SK-N-SH treated with all-trans-retinoic acid at 6 μM for 48 hours (cell line): Measurements from ENCODE around the gene DROSHA.

ENCODE experiments used
- ATAC-seq: fragments of 200-7000 bp; cut with Tn5 transposase; 3 replicates; pipeline ENCODE4 v1.9.1; 2020; ENCODE audit warnings: mild to moderate bottlenecking, moderate library complexity
- ARNTL ChIP-seq: fragments of 450-650 bp; formaldehyde crosslinking; IDR thresholded peaks from 2 replicates; pipeline ENCODE4 v1.5.0; 2020; ENCODE audit warnings: low read depth, mild to moderate bottlenecking, moderate library complexity, borderline replicate concordance
- BACH2 ChIP-seq: fragments of 250-450 bp; sonication (Bioruptor Pico); IDR thresholded peaks from 2 replicates; pipeline ENCODE4 v1.9.0; 2021; ENCODE audit warnings: mild to moderate bottlenecking, borderline replicate concordance
- CREB5 ChIP-seq: fragments of 250-450 bp; sonication (Bioruptor Pico); IDR thresholded peaks from 2 replicates; pipeline ENCODE4 v1.5.1; 2020; ENCODE audit warnings: low read depth, mild to moderate bottlenecking, moderate library complexity
- ESRRG ChIP-seq: fragments of 250-450 bp; sonication (Bioruptor Pico); IDR thresholded peaks from 2 replicates; pipeline ENCODE4 v1.6.1; 2021; ENCODE audit warnings: mild to moderate bottlenecking
- GLIS3 ChIP-seq: fragments of 250-450 bp; sonication (Bioruptor Pico); IDR thresholded peaks from 2 replicates; pipeline ENCODE4 v1.5.0; 2020; ENCODE audit warnings: mild to moderate bottlenecking, moderate library complexity
- ISL1 ChIP-seq: fragments of 250-450 bp; sonication (Bioruptor Pico); IDR thresholded peaks from 2 replicates; pipeline ENCODE4 v2.1.2; 2022; ENCODE audit warnings: mild to moderate bottlenecking, moderate library complexity
- OSR1 ChIP-seq: fragments of 250-450 bp; sonication (Bioruptor Pico); IDR thresholded peaks from 2 replicates; pipeline ENCODE4 v1.8.0; 2022; ENCODE audit warnings: moderate library complexity, mild to moderate bottlenecking, inconsistent platforms
- POU6F1 ChIP-seq: fragments of 250-450 bp; sonication (Bioruptor Pico); IDR thresholded peaks from 2 replicates; pipeline ENCODE4 v1.8.0; 2021; ENCODE audit warnings: low read depth, mild to moderate bottlenecking, moderate library complexity, borderline replicate concordance
- RARB ChIP-seq: fragments of 250-450 bp; sonication (Bioruptor Pico); IDR thresholded peaks from 2 replicates; pipeline ENCODE4 v1.8.0; 2021; ENCODE audit warnings: mild to moderate bottlenecking, moderate library complexity
- SNAI2 ChIP-seq: fragments of 250-450 bp; sonication (Bioruptor Pico); IDR thresholded peaks from 2 replicates; pipeline ENCODE4 v1.5.0; 2020; ENCODE audit warnings: mild to moderate bottlenecking, moderate library complexity
- TCF4 ChIP-seq: fragments of 250-450 bp; sonication (Bioruptor Pico); IDR thresholded peaks from 2 replicates; pipeline ENCODE4 v1.8.0; 2021; ENCODE audit warnings: mild to moderate bottlenecking, moderate library complexity, borderline replicate concordance
- ZC3H10 ChIP-seq: fragments of 250-450 bp; sonication (Bioruptor Pico); IDR thresholded peaks from 2 replicates; pipeline ENCODE4 v1.5.1; 2021; ENCODE audit warnings: mild to moderate bottlenecking, moderate library complexity
- ZFP3 ChIP-seq: fragments of 250-450 bp; sonication (Bioruptor Pico); IDR thresholded peaks from 2 replicates; pipeline ENCODE4 v1.5.0; 2020; ENCODE audit warnings: mild to moderate bottlenecking, moderate library complexity
- ZFP30 ChIP-seq: fragments of 450-650 bp; formaldehyde crosslinking; IDR thresholded peaks from 2 replicates; pipeline ENCODE4 v1.5.0; 2022; ENCODE audit warnings: mild to moderate bottlenecking, moderate library complexity
- ZNF565 ChIP-seq: fragments of 450-650 bp; formaldehyde crosslinking; conservative IDR thresholded peaks from 2 replicates; pipeline ENCODE4 v1.5.0; 2020; ENCODE audit warnings: low read depth, mild to moderate bottlenecking, moderate library complexity
- ZNF8 ChIP-seq: fragments of 450-650 bp; formaldehyde crosslinking; IDR thresholded peaks from 2 replicates; pipeline ENCODE4 v1.5.0; 2020; ENCODE audit warnings: mild to moderate bottlenecking, moderate library complexity
- TF ChIP-seq, protein P1 (sequence below): fragments of 250-450 bp; sonication (Bioruptor Pico); IDR thresholded peaks from 2 replicates; pipeline ENCODE4 v1.5.1; 2021; ENCODE audit warnings: mild to moderate bottlenecking, moderate library complexity
- TF ChIP-seq, protein P2 (sequence below): fragments of 250-450 bp; sonication (Bioruptor Pico); IDR thresholded peaks from 2 replicates; pipeline ENCODE4 v1.5.0; 2020; ENCODE audit warnings: mild to moderate bottlenecking, moderate library complexity

Gene DROSHA

GRCh38 chr5:31452314-31452713 is 79.6 kb downstream of the DROSHA start (continued):
- TF ChIP-seq BACH2 (CRISPR knock-in tag) = no peak
- TF ChIP-seq, all 23 proteins: peak for 0

GRCh38 chr5:31449962-31450361 is 81.9 kb downstream of the DROSHA start:
- TF ChIP-seq, protein P1, sequence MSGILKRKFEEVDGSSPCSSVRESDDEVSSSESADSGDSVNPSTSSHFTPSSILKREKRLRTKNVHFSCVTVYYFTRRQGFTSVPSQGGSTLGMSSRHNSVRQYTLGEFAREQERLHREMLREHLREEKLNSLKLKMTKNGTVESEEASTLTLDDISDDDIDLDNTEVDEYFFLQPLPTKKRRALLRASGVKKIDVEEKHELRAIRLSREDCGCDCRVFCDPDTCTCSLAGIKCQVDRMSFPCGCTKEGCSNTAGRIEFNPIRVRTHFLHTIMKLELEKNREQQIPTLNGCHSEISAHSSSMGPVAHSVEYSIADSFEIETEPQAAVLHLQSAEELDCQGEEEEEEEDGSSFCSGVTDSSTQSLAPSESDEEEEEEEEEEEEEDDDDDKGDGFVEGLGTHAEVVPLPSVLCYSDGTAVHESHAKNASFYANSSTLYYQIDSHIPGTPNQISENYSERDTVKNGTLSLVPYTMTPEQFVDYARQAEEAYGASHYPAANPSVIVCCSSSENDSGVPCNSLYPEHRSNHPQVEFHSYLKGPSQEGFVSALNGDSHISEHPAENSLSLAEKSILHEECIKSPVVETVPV (CRISPR knock-in tag) = no peak
- TF ChIP-seq TCF4 (no peak), BACH2 (CRISPR knock-in tag) (no peak), ZFP3 (CRISPR knock-in tag) (no peak), ESRRG (CRISPR knock-in tag) (no peak), ZFP30 (CRISPR knock-in tag) (no peak), ZC3H10 (no peak), ZNF8 (CRISPR knock-in tag) (no peak), RARB (CRISPR knock-in tag) (no peak), GLIS3 (CRISPR knock-in tag) (no peak), ZNF565 (no peak), ARNTL (CRISPR knock-in tag) (no peak), SNAI2 (no peak), OSR1 (CRISPR knock-in tag) (no peak), CREB5 (no peak)
- TF ChIP-seq, protein P2, sequence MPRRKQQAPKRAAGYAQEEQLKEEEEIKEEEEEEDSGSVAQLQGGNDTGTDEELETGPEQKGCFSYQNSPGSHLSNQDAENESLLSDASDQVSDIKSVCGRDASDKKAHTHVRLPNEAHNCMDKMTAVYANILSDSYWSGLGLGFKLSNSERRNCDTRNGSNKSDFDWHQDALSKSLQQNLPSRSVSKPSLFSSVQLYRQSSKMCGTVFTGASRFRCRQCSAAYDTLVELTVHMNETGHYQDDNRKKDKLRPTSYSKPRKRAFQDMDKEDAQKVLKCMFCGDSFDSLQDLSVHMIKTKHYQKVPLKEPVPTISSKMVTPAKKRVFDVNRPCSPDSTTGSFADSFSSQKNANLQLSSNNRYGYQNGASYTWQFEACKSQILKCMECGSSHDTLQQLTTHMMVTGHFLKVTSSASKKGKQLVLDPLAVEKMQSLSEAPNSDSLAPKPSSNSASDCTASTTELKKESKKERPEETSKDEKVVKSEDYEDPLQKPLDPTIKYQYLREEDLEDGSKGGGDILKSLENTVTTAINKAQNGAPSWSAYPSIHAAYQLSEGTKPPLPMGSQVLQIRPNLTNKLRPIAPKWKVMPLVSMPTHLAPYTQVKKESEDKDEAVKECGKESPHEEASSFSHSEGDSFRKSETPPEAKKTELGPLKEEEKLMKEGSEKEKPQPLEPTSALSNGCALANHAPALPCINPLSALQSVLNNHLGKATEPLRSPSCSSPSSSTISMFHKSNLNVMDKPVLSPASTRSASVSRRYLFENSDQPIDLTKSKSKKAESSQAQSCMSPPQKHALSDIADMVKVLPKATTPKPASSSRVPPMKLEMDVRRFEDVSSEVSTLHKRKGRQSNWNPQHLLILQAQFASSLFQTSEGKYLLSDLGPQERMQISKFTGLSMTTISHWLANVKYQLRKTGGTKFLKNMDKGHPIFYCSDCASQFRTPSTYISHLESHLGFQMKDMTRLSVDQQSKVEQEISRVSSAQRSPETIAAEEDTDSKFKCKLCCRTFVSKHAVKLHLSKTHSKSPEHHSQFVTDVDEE (CRISPR knock-in tag) = no peak
- no peak for ATAC-seq

DNA sequence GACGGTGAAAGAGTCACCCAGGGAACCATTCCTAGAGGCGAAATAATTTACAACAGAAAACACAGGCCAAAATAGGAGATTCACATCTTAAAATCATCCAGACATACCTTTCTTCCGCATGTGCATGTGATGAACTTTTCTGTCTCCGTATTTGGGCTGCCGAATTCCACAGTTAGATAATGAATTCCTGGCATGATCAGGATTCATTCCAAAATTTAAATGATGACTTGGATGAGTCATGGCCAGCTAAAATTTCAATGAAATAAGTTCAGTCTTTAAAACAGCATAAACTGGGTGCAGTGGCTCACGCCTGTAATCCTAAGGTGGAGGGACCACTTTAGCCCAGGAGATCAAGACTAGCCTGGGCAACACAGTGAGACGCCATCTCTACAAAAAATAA is 82.7 kb downstream of the DROSHA start:
- TF ChIP-seq SNAI2 (no peak), ZNF8 (CRISPR knock-in tag) (no peak), POU6F1 (CRISPR knock-in tag) (no peak), ISL1 (CRISPR knock-in tag) (peak; percentile 84), ZFP30 (CRISPR knock-in tag) (no peak), ZFP3 (CRISPR knock-in tag) (no peak)
- ATAC-seq = peak; percentile 90

DNA sequence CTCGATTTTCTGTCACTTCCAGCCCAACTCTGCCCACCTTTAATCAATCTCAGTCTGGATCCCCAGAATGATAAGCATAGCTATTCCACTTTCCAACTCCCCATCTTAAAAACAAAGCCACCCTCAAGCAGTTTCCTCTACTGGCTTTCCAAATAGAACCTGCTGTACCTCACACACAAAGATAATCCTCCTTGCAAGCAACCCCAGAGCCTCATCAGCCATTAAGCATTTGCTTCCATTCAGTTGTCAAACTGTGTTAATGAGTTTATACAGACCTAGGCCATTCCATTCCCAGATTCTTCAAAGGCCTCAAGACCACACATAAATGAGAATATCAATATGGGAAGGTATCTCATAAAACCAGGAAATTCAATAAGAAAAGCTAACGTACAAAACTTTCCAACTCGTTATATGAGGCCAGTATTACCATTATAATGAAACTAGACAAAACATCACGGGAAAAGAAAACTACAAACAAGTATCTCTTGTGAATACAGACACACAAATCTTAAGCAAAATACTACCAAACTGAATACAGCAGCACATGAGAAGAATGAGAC is 86.8 kb downstream of the DROSHA start:
- no peak for ATAC-seq
- no peak for TF ChIP-seq ZFP3 (CRISPR knock-in tag)
- no peak for TF ChIP-seq TCF4
- no peak for TF ChIP-seq CREB5
- no peak for TF ChIP-seq OSR1 (CRISPR knock-in tag)
- no peak for TF ChIP-seq ZNF8 (CRISPR knock-in tag)

DNA sequence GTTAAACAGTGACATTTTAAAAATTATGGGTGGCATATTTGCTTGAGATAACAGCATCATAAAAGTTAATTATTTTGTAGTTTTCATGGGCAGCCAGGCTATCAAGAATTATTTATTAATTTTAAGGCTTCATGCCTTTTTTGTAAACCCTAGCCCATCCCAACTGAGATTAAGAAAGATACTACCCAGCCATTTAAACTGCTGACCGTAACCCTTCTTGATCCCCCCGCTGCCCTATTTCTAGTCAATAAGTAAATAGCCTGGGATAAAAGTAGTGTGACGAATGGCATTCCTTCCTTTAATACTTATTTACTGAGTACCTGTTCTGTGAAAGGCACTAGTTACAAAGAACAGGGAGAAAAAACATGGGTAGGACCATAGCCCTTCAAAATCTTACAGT is 88.3 kb downstream of the DROSHA start:
- TF ChIP-seq SNAI2 (no peak), ZNF8 (CRISPR knock-in tag) (no peak), ESRRG (CRISPR knock-in tag) (no peak), POU6F1 (CRISPR knock-in tag) (no peak)
- no peak for ATAC-seq
